Sigmoid colon (tissue), 4 donors: Measurements from ENCODE around the gene SPPL2B.

Experiments
- CTCF ChIP-seq, 4 experiments: fragments of 450-650 bp in 3 of 4; fragments of 200-600 bp in 1 of 4; IDR thresholded peaks; one replicate each; pipeline ENCODE4 v1.5.1; 2016 to 2019; ENCODE audit warnings: antibody characterized with exemption in 4 of 4, mild to moderate bottlenecking in 3 of 4, moderate library complexity in 2 of 4
- EP300 ChIP-seq, 4 donors: sonication (generic); formaldehyde crosslinking; IDR thresholded peaks; one replicate each; pipeline ENCODE4 v1.6.1; 2017; ENCODE audit warnings: antibody characterized with exemption in 4 of 4
- POLR2A ChIP-seq, 2 donors: fragments of 450-650 bp; IDR thresholded peaks; one replicate each; pipeline ENCODE4 v1.6.1; 2016; ENCODE audit warnings: antibody characterized with exemption in 2 of 2, mild to moderate bottlenecking in 2 of 2, moderate library complexity in 2 of 2
- POLR2AphosphoS5 ChIP-seq, 4 donors: sonication (generic); formaldehyde crosslinking; IDR thresholded peaks; one replicate each; pipeline ENCODE4 v1.6.1; 2017; ENCODE audit warnings: antibody characterized with exemption in 4 of 4

- TF ChIP-seq CTCF (IDR thresholded peaks at IDR 0.05): no peak
- no peak for TF ChIP-seq POLR2A (IDR thresholded peaks at IDR 0.05)
- no peak for TF ChIP-seq POLR2AphosphoS5 (IDR thresholded peaks at IDR 0.05)
- no peak for TF ChIP-seq EP300 (IDR thresholded peaks at IDR 0.05)
Measured at GRCh38 chr19:2345076-2345475, 16.6 kb downstream of the SPPL2B start.
